ENCODE measurements around the gene PCCA. TPM values are rescaled to one million over a fixed set of nuclear protein-coding genes. Genes with fewer than 3 reads are reported as not detected.
"Not testable (repeated sequence)": the region's sequence is repeated elsewhere in the genome, so short reads cannot be mapped to it uniquely, and the experiment has no call there.

The PCCA gene
- total RNA-seq, 1 donor = 33.7 TPM

GRCh38 chr13:100212904-100213553 is 124.1 kb downstream of the PCCA start:
- H3K4me3 ChIP-seq (ENCODE audit: low read depth, low read length) = no peak overlapping the region
- DNase-seq (ENCODE audit: low read depth) = no peak

GRCh38 chr13:100213576-100213975 is 124.7 kb downstream of the PCCA start:
- TF ChIP-seq, protein P1, sequence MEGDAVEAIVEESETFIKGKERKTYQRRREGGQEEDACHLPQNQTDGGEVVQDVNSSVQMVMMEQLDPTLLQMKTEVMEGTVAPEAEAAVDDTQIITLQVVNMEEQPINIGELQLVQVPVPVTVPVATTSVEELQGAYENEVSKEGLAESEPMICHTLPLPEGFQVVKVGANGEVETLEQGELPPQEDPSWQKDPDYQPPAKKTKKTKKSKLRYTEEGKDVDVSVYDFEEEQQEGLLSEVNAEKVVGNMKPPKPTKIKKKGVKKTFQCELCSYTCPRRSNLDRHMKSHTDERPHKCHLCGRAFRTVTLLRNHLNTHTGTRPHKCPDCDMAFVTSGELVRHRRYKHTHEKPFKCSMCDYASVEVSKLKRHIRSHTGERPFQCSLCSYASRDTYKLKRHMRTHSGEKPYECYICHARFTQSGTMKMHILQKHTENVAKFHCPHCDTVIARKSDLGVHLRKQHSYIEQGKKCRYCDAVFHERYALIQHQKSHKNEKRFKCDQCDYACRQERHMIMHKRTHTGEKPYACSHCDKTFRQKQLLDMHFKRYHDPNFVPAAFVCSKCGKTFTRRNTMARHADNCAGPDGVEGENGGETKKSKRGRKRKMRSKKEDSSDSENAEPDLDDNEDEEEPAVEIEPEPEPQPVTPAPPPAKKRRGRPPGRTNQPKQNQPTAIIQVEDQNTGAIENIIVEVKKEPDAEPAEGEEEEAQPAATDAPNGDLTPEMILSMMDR (IDR thresholded peaks at IDR 0.05; ENCODE audit: insufficient read depth, low read depth, low read length) = no peak
- DNase-seq (ENCODE audit: low read depth) = no peak
- no peak overlapping the region for H3K4me3 ChIP-seq (ENCODE audit: low read depth, low read length)

More at GRCh38 chr13:100212904-100213553, 124.1 kb downstream of the PCCA start:
- TF ChIP-seq, protein P1 (IDR thresholded peaks at IDR 0.05; ENCODE audit: insufficient read depth, low read depth, low read length) = no peak

GRCh38 chr13:100214886-100215285 is 126.0 kb downstream of the PCCA start:
- TF ChIP-seq, protein P1 (IDR thresholded peaks at IDR 0.05; ENCODE audit: insufficient read depth, low read depth, low read length) = no peak
- H3K4me3 ChIP-seq (ENCODE audit: low read depth, low read length) = no peak overlapping the region
- DNase-seq (ENCODE audit: low read depth) = peak; percentile 39

DNA sequence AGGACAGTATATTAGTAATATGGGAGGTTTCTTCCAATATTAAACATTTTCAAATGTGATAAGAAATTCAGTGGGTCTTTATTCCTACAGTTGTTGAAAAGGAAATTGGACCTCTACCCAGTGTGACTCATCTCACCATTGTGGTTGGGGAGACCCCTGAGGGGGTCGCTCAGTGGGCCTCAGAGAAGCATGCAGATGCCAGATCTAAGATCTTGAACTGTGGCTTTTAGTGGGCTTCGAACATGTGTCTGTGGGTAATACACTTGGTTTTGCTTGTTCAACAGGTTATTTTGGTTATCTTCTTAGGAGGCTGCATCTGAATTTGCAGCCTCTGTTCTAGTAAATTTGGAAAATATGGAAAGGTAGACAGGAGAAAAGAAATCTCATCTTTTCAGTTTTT is 132.3 kb downstream of the PCCA start:
- no peak for DNase-seq (ENCODE audit: low read depth)
- TF ChIP-seq, protein P1 (IDR thresholded peaks at IDR 0.05; ENCODE audit: insufficient read depth, low read depth, low read length) = no peak
- no peak overlapping the region for H3K4me3 ChIP-seq (ENCODE audit: low read depth, low read length)

DNA sequence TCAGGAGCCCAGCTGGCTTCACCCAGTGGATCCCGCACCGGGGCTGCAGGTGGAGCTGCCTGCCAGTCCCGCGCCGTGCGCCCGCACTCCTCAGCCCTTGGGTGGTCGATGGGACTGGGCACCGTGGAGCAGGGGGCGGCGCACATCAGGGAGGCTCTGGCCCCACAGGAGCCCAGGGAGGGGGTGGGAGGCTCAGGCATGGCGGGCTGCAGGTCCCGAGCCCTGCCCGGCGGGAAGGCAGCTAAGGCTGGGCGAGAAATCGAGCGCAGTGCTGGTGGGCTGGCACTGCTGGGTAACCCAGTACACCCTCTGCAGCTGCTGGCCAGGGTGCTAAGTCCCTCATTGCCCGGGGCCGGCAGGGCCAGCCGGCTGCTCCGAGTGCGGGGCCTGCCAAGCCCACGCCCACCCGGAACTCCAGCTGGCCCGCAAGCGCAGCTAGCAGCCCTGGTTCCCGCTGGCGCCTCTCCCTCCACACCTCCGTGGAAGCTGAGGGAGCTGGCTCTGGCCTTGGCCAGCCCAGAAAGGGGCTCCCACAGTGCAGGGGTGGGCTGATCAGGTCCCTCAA is 135.2 kb downstream of the PCCA start:
- H3K4me3 ChIP-seq (ENCODE audit: low read depth, low read length); DNase-seq (ENCODE audit: low read depth): not testable (repeated sequence)

GRCh38 chr13:100229603-100230002 is 140.7 kb downstream of the PCCA start:
- DNase-seq (ENCODE audit: low read depth) = no peak
- no peak overlapping the region for H3K4me3 ChIP-seq (ENCODE audit: low read depth, low read length)
- TF ChIP-seq, protein P1 (IDR thresholded peaks at IDR 0.05; ENCODE audit: insufficient read depth, low read depth, low read length) = no peak

GRCh38 chr13:100230769-100231149 is 141.9 kb downstream of the PCCA start:
- DNase-seq (ENCODE audit: low read depth) = no peak
- H3K4me3 ChIP-seq (ENCODE audit: low read depth, low read length) = no peak overlapping the region
- TF ChIP-seq, protein P1 (IDR thresholded peaks at IDR 0.05; ENCODE audit: insufficient read depth, low read depth, low read length) = no peak

Measured in fibroblast of villous mesenchyme (primary cell).